ENCODE results near the gene CCDC126.
A peak's percentile ranks its signal among the peaks of the same experiment; 100 is the strongest.
"Not testable (repeated sequence)": the region's sequence is repeated elsewhere in the genome, so short reads cannot be mapped to it uniquely, and the experiment has no call there.

Gene CCDC126

DNA sequence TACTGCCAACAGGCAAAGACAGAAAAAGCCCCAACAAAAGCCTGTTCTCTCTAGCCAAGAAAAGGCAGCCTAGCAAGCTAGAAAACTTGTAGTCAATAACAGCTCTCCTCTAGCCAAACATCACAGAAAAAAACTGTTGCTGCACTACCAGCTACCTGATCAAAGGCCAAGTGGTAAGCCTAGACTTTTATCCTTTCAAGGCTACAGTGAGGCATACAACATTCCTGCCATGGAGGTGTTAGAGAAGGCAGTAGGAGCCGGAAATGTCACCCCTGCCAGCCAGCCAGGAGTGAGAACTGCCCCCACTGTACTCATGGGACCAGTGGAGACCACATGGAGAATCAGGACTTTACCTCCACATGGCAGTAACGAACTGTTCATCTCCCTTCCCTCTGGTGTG lies 31.2 kb downstream of the CCDC126 start:
- DNase-seq (ENCODE audit: low read depth), result no peak

GRCh38 chr7:23633417-23633816 lies 36.2 kb downstream of the CCDC126 start:
- DNase-seq (ENCODE audit: low read depth), result no peak

- no peak for DNase-seq (ENCODE audit: low read depth)
These were observed 48.6 kb downstream of the CCDC126 start for GRCh38 chr7:23645822-23646221.

DNA sequence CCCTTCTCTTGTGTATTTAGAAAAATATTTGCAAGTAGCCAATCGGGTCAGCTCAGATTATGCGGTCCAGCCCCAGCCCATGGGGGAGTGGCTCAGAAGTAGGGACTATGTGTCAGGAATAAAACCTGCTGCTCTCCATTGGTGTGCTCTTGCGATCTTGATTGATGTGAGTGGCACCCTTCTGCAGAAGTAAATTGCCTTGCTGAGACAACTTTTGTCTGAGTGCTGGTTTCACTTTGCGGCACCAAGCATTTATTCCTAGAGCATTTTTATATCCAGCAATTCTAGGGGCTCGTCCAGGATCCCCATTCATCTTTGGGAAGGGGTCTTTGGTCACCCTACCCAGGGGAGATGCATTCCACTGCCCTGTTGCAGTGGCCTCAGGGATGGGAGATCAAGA lies 56.8 kb downstream of the CCDC126 start:
- no peak for DNase-seq (ENCODE audit: low read depth)

DNA sequence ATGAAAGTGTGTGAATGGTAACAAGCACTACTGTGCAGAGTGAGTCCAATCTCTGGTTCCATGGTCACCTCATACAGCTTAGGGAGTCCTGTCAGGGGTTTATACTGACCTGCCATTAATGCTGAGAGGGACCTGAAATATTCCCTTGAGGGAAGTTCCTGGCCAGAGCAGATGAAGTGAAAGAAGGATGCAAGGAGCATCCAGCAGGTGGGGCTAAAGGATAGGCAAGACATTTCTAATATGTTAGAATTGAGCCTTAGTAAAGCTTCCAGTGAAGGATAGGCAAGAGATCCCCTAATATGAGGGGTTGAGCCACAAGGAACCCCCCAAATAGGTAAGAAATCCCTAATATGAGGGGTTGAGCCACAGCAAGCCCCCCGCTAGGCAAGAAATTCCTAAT lies 57.3 kb downstream of the CCDC126 start:
- DNase-seq (ENCODE audit: low read depth), result no peak

DNA sequence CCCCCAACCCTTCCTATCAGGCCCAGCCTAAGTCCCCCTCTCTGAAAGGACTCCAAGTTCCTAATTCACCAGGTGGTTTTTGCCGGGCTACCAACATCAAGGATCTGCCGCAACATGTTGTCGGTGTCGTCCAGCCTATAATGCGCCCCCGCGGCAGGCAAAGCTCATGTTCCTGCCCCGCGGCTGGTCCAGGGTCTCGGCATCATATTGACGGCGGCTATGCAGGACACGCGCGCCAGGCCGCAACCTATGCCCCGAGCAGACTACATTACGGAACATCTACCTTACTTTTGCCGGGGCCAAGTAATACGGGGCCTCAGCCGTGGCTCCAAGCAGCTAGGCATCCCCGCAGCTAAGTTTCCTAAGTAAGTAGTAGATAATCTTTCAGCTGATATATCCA lies 58.3 kb downstream of the CCDC126 start:
- no peak for DNase-seq (ENCODE audit: low read depth)

DNA sequence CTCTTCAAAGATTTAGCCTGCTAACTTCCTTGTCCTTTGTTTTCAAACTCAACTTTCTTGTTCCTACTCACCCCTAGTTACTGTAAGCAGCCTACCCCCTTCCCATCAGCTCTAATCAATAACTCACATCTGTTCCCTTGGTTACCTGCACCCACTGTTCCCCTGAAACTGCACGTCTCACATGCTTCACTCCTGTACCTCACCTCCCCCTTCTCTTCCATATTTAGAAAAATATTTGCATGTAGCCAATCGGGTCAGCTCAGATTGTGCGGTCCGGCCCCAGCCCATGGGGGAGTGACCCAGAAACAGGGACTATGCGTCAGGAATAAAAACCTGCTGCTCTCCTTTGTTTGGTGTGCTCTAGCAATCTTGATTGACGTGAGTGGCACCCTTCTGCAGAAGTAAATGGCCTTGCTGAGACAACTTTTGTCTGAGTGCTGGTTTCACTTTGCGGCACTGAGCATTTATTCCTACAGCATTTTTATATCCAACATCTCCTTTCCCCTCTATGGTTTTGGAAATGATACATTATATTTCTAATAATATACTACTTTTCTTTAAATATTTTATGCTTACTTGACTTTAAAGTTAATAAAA lies 61.7 kb downstream of the CCDC126 start:
- DNase-seq (ENCODE audit: low read depth), result no peak

GRCh38 chr7:23661385-23661784 lies 64.2 kb downstream of the CCDC126 start:
- DNase-seq (ENCODE audit: low read depth), result no peak

DNA sequence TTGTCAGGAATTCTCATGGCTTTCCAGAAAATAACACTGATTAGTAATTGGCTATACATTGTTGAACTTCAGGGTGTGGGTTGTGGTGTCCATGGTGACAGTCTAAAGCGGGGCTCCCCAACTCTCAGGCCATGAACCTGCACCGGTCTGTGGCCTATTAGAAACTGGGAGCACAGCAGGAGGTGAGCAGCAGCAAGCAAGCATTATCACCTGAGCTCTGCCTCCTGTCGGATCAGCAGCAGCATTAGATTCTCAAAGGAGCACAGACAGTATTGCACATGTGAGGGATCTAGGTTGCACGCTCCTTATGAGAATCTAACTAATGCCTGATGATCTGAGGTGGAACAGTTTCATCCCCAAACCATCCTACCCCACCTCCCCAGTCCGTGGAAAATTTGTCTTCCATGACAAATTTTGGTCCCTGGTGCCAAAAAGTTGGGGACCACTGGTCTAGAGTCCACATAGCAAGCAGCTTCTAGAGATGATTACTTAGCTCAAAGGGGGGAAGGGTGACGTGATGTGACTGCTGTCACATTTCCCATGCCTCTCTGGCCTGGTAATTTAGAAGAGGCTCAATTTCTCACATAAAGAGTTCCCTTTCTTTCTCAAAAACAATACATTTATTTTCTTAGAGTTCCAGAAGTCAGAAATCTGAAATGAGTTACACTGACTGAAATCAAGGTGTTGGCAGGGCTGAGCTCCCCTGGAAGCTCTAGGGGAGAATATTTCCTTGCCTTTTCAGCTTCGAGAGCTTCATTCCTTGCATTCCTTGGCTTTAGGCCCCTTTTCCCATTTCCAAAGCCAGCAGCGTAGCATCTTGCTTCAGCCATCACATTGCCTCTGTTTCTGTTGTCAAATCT lies 65.2 kb downstream of the CCDC126 start:
- no peak for DNase-seq (ENCODE audit: low read depth)

DNA sequence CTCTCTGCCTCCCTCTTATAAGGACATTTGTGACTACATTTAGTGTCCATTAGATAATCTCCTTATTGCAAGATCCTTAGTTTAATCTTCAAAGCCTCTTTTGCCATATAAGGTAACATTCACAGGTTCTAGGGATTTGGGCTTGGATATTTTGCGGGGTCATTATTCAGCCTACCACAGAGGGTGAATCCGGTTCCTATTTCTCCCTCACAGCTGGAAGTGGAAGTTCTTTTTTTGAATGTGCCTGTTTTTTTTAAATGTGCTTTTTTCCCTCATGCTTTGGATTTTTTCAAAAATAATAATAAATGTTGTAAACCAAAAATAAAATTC lies 65.8 kb downstream of the CCDC126 start:
- no peak for DNase-seq (ENCODE audit: low read depth)

DNA sequence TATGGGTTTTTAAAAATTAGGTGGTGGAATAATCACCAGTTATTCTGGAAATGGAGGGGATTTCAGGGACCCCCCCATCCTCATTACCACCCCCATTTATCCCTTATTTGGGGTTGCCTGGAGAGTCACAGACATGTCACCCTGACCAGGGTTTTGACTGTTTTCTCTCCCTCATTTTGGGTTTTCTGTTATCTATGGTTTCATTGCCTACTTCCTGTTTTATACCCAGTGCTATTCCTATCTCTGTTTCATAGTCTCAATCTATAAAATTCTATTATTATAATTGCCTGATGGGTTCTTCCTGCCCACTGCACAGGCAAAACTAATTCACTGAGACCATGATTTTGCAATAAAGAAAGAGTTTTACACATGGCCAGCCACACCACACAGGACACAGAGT lies 66.9 kb downstream of the CCDC126 start:
- no peak for DNase-seq (ENCODE audit: low read depth)

DNA sequence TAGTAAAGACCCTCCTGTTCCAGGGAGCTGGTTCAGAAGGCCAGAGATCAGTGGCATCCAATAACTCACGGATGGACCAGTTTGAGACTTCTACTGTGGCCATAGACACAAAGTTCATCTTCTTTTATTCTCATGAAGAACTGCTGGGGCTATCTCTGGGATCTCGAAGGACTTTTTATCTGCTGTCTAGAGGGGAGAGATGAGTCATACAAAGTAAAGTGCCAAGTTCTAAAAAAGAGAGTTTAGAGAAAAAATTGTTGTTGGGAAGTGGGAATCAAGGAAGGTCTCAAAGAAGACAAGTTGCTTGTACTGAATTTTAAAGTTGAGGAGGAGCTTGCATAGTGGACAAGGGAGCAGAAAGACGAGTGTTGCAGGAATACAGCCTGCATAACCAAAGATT lies 74.9 kb downstream of the CCDC126 start:
- no peak for DNase-seq (ENCODE audit: low read depth)

DNA sequence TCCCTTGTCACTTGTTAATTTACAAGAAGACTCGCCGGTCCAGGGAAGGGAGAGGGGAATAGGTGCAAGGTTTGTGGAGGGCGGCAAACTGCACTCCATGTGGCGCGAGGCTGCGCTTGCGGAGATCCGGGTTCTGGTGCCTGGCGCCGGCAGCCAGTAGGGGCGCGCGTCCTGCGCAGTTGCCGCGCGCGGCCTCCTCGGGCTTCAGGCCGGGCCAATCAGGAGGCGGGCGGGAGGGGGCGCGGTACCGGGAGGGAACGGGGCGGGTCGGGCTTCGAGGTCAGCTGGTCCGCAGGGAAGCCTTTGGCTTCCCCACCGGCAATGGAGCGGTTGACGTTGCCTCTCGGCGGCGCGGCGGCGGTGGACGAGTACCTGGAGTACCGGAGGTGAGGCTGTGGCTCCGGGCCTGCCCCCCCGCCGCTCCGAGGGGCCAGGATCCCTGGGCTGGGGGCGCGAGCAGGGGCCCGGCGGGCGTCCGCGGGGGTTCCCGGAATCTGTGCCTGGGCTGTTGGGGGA lies 82.8 kb downstream of the CCDC126 start, which contains the start of gene FAM221A:
TSS of gene FAM221A (plus strand) at position 302 of the 516 bp plus-strand sequence. CDS start at position 322, 20 bp downstream.
- DNase-seq (ENCODE audit: low read depth), result peak; percentile 57

DNA sequence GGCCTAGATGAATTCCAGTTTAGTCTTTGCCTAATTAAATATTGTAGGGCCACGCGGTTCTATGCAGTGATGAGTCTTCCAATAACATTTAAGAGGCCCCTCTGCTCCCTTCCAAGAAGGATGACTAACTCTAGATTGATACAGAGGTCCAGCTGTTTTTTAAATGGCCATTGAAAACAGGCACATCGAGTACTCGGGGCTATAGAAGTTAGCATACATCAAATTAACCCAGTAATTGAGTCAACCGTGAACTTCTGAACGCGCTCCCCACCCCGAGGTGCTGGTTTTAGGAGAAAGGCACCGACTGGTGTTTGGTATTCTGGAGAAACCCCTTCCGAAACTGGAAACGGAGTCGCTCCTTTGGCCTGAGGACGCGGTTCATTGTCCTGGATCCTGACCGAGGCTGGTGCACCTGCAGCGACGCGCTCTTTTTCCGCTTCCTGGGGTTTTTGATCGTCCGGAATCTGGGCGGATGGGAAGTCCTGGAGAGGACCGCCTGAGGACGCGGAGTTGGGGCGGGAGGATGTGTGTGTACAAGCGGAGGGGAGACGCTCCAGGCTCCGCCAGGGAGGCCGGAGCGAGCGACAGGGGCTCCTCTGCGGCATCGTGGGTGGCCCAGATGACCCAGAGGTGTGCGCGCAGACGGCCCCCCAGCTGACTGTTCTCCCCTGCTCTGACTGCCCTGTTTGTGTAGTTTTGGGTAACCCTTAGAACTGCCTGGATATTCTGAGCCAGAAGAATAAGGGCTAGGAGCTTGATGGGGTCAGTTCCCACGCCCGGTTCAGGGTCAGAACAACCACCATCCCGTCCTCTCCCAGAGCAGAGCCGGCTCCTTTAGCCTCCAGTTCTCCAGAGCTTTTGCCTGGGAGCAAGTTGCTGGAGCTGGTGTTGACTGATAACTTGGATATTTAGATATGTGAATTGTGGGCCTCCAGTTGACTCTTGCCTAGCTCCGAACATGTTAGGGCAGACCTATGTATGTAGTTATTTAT lies 83.5 kb downstream of the CCDC126 start:
- DNase-seq (ENCODE audit: low read depth), result no peak

- not testable (repeated sequence) for DNase-seq (ENCODE audit: low read depth)
These were observed 86.9 kb downstream of the CCDC126 start for GRCh38 chr7:23684041-23684440.

- no peak for DNase-seq (ENCODE audit: low read depth)
These were observed 88.5 kb downstream of the CCDC126 start for GRCh38 chr7:23685731-23686130.

GRCh38 chr7:23687011-23687410 lies 89.8 kb downstream of the CCDC126 start:
- no peak for DNase-seq (ENCODE audit: low read depth)

DNA sequence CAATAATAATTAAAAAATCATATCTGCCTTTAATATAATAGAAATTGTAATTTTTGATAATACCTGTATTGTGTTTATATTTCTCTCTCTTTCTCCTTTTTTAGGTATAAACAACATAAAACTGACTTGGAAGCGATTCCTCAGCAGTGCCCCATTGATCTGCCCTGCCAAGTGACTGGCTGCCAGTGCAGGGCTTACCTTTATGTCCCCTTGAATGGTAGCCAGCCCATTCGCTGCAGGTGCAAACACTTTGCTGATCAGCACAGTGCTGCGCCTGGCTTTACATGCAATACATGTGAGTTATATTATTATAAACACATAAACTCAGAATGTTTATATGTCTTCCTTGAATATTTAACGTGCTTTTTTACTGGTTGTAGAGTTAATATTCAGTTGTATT lies 92.0 kb downstream of the CCDC126 start:
- DNase-seq (ENCODE audit: low read depth), result no peak

DNA sequence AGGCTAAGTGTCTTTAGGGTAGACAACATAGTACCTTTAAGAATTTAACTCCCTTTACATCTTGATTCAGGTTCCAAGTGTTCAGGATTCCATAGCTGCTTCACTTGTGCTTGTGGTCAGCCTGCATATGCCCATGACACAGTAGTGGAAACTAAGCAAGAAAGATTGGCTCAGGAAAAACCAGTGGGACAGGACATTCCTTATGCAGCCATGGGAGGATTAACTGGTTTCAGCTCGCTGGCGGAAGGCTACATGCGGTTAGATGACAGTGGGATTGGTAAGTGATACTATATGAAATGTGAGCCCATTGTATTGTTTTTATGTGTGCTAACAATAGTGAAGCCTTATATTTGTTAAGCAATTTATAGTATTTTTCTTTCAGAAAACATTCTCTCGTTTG lies 94.1 kb downstream of the CCDC126 start:
- DNase-seq (ENCODE audit: low read depth), result no peak

GRCh38 chr7:23693224-23693623 lies 96.0 kb downstream of the CCDC126 start:
- DNase-seq (ENCODE audit: low read depth), result no peak
